ENCODE data around the gene ULK1. TPM values are rescaled to one million over a fixed set of nuclear protein-coding genes. Genes with fewer than 3 reads are reported as not detected.

Gene ULK1
- total and polyA plus RNA-seq, 2 experiments from 2014 or later: 8.4 to 33.8 TPM

- Mint-ChIP-seq H3K9me3 (no peaks in the 10 kb centered on the region), H3K4me3 (no peak overlapping the region), H3K36me3 (ENCODE audit: low read depth) (peaks cover 6% of the 10 kb centered on the region), H3K4me1 (peaks cover 5% of the 10 kb centered on the region; the same call in 1 of the 3 replicates), H3K27me3 (ENCODE audit: insufficient read depth, low read depth, poor library complexity) (peaks cover 8% of the 10 kb centered on the region), H3K27ac (no peak overlapping the region; the same call in 1 of the 2 replicates)
- no peak for ATAC-seq
- no peak for DNase-seq (ENCODE audit: low spot score)
- Histone ChIP-seq H3K4me1 (ENCODE audit: insufficient read depth) (no peaks in the 10 kb centered on the region), H3K79me2 (replicated peaks; ENCODE audit: insufficient read depth) (peaks cover 34% of the 10 kb centered on the region), H2AFZ (no peak overlapping the region), H3K4me3 (no peak overlapping the region), H3K9me2 (ENCODE audit: insufficient read depth) (no peaks in the 10 kb centered on the region), H3K27me3 (ENCODE audit: insufficient read depth) (no peaks in the 10 kb centered on the region), H3K4me2 (no peak overlapping the region), H3K36me3 (ENCODE audit: insufficient read depth) (no peaks in the 10 kb centered on the region), H3K27ac (ENCODE audit: low read depth) (no peak overlapping the region), H3F3A (replicated peaks; ENCODE audit: low read depth) (0 out of 2 replicates have a peak, but pooled peaks cover 8% of the 10 kb centered on the region), H4K20me1 (replicated peaks; ENCODE audit: insufficient read depth) (peaks cover 8% of the 10 kb centered on the region)
- TF ChIP-seq ZNF331 (CRISPR knock-in tag; IDR thresholded peaks at IDR 0.05; ENCODE audit: low read depth) (no peak), CREB1 (CRISPR knock-in tag; IDR thresholded peaks at IDR 0.05; ENCODE audit: low read depth) (no peak), EZH2phosphoT487 (IDR thresholded peaks at IDR 0.05; ENCODE audit: unreplicated experiment) (no peak), ZNF114 (CRISPR knock-in tag; IDR thresholded peaks at IDR 0.05) (no peak), REST (IDR thresholded peaks at IDR 0.05; ENCODE audit: unreplicated experiment) (no peak), NANOG (IDR thresholded peaks at IDR 0.05; ENCODE audit: borderline replicate concordance) (no peak), EZH2 (IDR thresholded peaks at IDR 0.05; ENCODE audit: low read depth, unreplicated experiment) (no peak), ZNF462 (CRISPR knock-in tag; IDR thresholded peaks at IDR 0.05) (no peak), JUNB (IDR thresholded peaks at IDR 0.05; ENCODE audit: unreplicated experiment) (no peak)
Observed at GRCh38 chr12:131902332-131903241, 8.2 kb downstream of the ULK1 start.
